Measurements from ENCODE around the gene SNX22. TPM values are rescaled to one million over a fixed set of nuclear protein-coding genes. Genes with fewer than 3 reads are reported as not detected.
A peak's percentile ranks its signal among the peaks of the same experiment; 100 is the strongest.

SNX22 gene
- total and polyA plus RNA-seq, 9 of the 15 experiments (the other 6 are each of a cell fraction or from before 2014, with no cell fraction given): 0.91 to 3.0 (median 2.0) TPM

DNA sequence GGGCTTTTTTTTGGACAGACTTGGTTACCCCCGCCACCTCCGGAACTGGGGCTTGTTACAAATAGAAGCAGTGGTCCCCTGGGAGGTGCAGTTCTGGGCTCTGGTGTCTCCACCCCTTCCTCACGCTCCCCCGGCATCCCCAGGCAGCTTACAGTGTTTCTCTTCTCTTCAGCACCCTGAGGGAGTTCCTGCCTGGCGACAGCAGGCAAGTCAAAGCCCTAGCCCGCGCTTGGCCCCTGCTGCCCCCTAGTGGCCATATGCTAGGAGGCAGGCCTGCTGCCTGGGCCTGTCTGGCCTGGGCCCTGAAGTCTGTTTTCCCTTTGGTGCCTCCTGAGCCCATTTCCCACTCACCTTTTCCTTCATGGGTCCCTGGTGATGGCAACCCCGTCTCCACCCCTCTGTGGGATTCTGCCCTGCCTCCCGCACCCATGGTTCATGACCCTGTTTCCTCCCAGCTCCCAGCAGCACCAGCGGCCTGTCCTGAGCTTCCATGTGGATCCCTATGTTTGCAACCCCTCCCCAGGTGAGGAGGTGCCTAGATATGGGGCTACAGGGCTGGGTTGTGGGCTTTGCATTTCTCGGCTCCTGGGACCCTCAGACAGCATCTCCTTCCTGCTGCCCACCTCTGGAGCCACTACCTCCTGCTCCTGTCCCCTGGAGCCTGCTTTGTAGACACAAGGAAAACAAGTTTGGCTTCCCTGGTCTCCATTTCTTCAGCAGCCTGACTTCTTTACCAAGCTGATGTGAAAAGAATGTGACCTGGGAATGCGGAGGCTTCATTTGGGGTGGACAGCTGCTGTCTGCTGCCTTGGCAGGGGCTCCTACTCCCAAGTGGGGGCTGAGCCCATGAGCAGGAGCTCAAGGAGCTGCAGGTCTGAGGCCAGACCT lies 2.2 kb downstream of the SNX22 start (continued):
- TF ChIP-seq, protein P1, sequence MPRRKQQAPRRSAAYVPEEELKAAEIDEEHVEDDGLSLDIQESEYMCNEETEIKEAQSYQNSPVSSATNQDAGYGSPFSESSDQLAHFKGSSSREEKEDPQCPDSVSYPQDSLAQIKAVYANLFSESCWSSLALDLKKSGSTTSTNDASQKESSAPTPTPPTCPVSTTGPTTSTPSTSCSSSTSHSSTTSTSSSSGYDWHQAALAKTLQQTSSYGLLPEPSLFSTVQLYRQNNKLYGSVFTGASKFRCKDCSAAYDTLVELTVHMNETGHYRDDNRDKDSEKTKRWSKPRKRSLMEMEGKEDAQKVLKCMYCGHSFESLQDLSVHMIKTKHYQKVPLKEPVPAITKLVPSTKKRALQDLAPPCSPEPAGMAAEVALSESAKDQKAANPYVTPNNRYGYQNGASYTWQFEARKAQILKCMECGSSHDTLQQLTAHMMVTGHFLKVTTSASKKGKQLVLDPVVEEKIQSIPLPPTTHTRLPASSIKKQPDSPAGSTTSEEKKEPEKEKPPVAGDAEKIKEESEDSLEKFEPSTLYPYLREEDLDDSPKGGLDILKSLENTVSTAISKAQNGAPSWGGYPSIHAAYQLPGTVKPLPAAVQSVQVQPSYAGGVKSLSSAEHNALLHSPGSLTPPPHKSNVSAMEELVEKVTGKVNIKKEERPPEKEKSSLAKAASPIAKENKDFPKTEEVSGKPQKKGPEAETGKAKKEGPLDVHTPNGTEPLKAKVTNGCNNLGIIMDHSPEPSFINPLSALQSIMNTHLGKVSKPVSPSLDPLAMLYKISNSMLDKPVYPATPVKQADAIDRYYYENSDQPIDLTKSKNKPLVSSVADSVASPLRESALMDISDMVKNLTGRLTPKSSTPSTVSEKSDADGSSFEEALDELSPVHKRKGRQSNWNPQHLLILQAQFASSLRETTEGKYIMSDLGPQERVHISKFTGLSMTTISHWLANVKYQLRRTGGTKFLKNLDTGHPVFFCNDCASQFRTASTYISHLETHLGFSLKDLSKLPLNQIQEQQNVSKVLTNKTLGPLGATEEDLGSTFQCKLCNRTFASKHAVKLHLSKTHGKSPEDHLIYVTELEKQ (CRISPR knock-in tag; IDR thresholded peaks at IDR 0.05): no peak
- TF ChIP-seq ZC3H4 (CRISPR knock-in tag; IDR thresholded peaks at IDR 0.05; ENCODE audit: borderline replicate concordance): peak; percentile 32; the same call in 1 of the 2 replicates
- no peak for TF ChIP-seq SMARCB1 (IDR thresholded peaks at IDR 0.05; ENCODE audit: insufficient read length, low read depth)
- TF ChIP-seq, protein P2, sequence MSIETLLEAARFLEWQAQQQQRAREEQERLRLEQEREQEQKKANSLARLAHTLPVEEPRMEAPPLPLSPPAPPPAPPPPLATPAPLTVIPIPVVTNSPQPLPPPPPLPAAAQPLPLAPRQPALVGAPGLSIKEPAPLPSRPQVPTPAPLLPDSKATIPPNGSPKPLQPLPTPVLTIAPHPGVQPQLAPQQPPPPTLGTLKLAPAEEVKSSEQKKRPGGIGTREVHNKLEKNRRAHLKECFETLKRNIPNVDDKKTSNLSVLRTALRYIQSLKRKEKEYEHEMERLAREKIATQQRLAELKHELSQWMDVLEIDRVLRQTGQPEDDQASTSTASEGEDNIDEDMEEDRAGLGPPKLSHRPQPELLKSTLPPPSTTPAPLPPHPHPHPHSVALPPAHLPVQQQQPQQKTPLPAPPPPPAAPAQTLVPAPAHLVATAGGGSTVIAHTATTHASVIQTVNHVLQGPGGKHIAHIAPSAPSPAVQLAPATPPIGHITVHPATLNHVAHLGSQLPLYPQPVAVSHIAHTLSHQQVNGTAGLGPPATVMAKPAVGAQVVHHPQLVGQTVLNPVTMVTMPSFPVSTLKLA (conservative IDR thresholded peaks at IDR 0.05): 0 out of 4 replicates have a peak, but pooled peaks of 1 of the 2 experiments have one; percentile 17
- no peak for TF ChIP-seq FOXK2 (conservative IDR thresholded peaks at IDR 0.05 in 1 of 2, IDR thresholded peaks at IDR 0.05 in 1 of 2; ENCODE audit: low read depth in 2 of 2)
- TF ChIP-seq ZNF507 (tag; conservative IDR thresholded peaks at IDR 0.05): no peak
- TF ChIP-seq ZBED1 (IDR thresholded peaks at IDR 0.05): peak; percentile 29; the same call in 1 of the 2 replicates
- TF ChIP-seq SAFB2 (IDR thresholded peaks at IDR 0.05; ENCODE audit: borderline replicate concordance, low read depth, low read length, severe bottlenecking): no peak
- TF ChIP-seq HNRNPLL (IDR thresholded peaks at IDR 0.05; ENCODE audit: low read depth, low read length, poor library complexity, severe bottlenecking): no peak
- TF ChIP-seq ZNF764 (CRISPR knock-in tag; IDR thresholded peaks at IDR 0.05; ENCODE audit: low read depth): no peak
- no peak for TF ChIP-seq HNRNPH1 (optimal IDR thresholded peaks at IDR 0.05; ENCODE audit: low read depth, low read length)
- no peak for TF ChIP-seq ZNF354B (CRISPR knock-in tag; IDR thresholded peaks at IDR 0.05)
- TF ChIP-seq POLR2B (IDR thresholded peaks at IDR 0.05; ENCODE audit: low read depth, partially characterized antibody): peak; percentile 82
- TF ChIP-seq, protein P3, sequence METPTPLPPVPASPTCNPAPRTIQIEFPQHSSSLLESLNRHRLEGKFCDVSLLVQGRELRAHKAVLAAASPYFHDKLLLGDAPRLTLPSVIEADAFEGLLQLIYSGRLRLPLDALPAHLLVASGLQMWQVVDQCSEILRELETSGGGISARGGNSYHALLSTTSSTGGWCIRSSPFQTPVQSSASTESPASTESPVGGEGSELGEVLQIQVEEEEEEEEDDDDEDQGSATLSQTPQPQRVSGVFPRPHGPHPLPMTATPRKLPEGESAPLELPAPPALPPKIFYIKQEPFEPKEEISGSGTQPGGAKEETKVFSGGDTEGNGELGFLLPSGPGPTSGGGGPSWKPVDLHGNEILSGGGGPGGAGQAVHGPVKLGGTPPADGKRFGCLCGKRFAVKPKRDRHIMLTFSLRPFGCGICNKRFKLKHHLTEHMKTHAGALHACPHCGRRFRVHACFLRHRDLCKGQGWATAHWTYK (CRISPR knock-in tag; IDR thresholded peaks at IDR 0.05): peak; percentile 41; the same call in 1 of the 2 replicates
- no peak for TF ChIP-seq GABPB1 (CRISPR knock-in tag; IDR thresholded peaks at IDR 0.05)
- no peak for TF ChIP-seq PRPF4 (IDR thresholded peaks at IDR 0.05; ENCODE audit: insufficient read depth, low read depth, low read length, poor library complexity, severe bottlenecking)
- no peak for TF ChIP-seq NELFE (IDR thresholded peaks at IDR 0.05; ENCODE audit: insufficient read depth, insufficient read length)
- TF ChIP-seq CBX1 (IDR thresholded peaks at IDR 0.05; ENCODE audit: low read depth): no peak; the same call in 1 of the 2 replicates
- TF ChIP-seq CEBPG (CRISPR knock-in tag; IDR thresholded peaks at IDR 0.05): no peak
- TF ChIP-seq CEBPG (tag; conservative IDR thresholded peaks at IDR 0.05 in 1 of 2, IDR thresholded peaks at IDR 0.05 in 1 of 2): no peak

All from K562 (cell line).